HEK293 (cell line): ENCODE measurements around the gene ARHGAP6.
A peak's percentile ranks its signal among the peaks of the same experiment; 100 is the strongest.

Experiments
- CTCF ChIA-PET: fragments of 350-600 bp; formaldehyde crosslinking; extraction: SDS; loops from one replicate; lab custom pipeline; 2021; ENCODE audit warnings: antibody characterized with exemption; lab: Yijun Ruan, JAX
- POLR2A ChIA-PET: fragments of 300-600 bp; formaldehyde crosslinking; extraction: SDS; loops from one replicate; lab custom pipeline; 2020; ENCODE audit warnings: antibody characterized with exemption, inconsistent platforms; lab: Yijun Ruan, JAX
- H3K27ac ChIP-seq: fragments of 200-500 bp; sonication (Bioruptor generic); 2 replicates; pipeline ENCODE4 v1.5.1; 2014; ENCODE audit warnings: low read depth, low read length, control low read depth, inconsistent platforms; ENCODE audit errors: extremely low read depth
- H3K36me3 ChIP-seq, 2 experiments: fragments of 200-500 bp in 1 of 2; sonication (Bioruptor generic) in 1 of 2; 1 replicate in 1 of 2; 2 replicates in 1 of 2; pipeline ENCODE4 v1.5.1; 2014 to 2017; ENCODE audit warnings: inconsistent platforms in 2 of 2, low read length in 2 of 2; ENCODE audit not compliant: control insufficient read depth in 2 of 2, insufficient read depth in 1 of 2
- H3K4me1 ChIP-seq: fragments of 200-500 bp; sonication (Bioruptor generic); 2 replicates; pipeline ENCODE4 v1.5.1; 2014; ENCODE audit warnings: mild to moderate bottlenecking, low read length, inconsistent platforms; ENCODE audit not compliant: control insufficient read depth, insufficient read depth
- H3K4me3 ChIP-seq: 2 replicates; pipeline ENCODE4 v1.5.1; 2011; ENCODE audit warnings: low read depth, mild to moderate bottlenecking, control low read depth, low read length, moderate library complexity
- H3K9me3 ChIP-seq: fragments of 200-500 bp; sonication (Bioruptor generic); 2 replicates; pipeline ENCODE4 v1.5.1; 2014; ENCODE audit warnings: low read depth, low read length, inconsistent platforms; ENCODE audit not compliant: control insufficient read depth, insufficient read depth
- GLIS1 ChIP-seq: fragments of 450-650 bp; formaldehyde crosslinking; IDR thresholded peaks from 2 replicates; pipeline ENCODE4 v1.5.1; 2016; ENCODE audit warnings: missing biosample characterization, missing genetic modification characterization
- HOXA7 ChIP-seq: sonication (generic); formaldehyde crosslinking; IDR thresholded peaks from 2 replicates; pipeline ENCODE4 v1.8.1; 2022; ENCODE audit warnings: missing genetic modification reagents, borderline replicate concordance
- IKZF3 ChIP-seq: fragments of 450-650 bp; IDR thresholded peaks from 2 replicates; pipeline ENCODE4 v1.5.0; 2018; ENCODE audit warnings: missing biosample characterization, mild to moderate bottlenecking, missing genetic modification characterization, moderate library complexity
- KLF10 ChIP-seq: fragments of 450-650 bp; IDR thresholded peaks from 2 replicates; pipeline ENCODE4 v1.5.1; 2018; ENCODE audit warnings: missing biosample characterization, mild to moderate bottlenecking, missing genetic modification characterization
- KLF8 ChIP-seq: fragments of 450-650 bp; formaldehyde crosslinking; IDR thresholded peaks from 2 replicates; pipeline ENCODE4 v1.5.1; 2016; ENCODE audit warnings: missing biosample characterization, missing genetic modification characterization
- SCRT1 ChIP-seq: fragments of 450-650 bp; formaldehyde crosslinking; IDR thresholded peaks from 2 replicates; pipeline ENCODE4 v1.5.1; 2016; ENCODE audit warnings: missing biosample characterization, missing genetic modification characterization, borderline replicate concordance
- SP3 ChIP-seq: fragments of 450-650 bp; formaldehyde crosslinking; IDR thresholded peaks from 2 replicates; pipeline ENCODE4 v1.5.1; 2016; ENCODE audit warnings: missing biosample characterization, missing genetic modification characterization
- SP7 ChIP-seq: fragments of 450-650 bp; formaldehyde crosslinking; IDR thresholded peaks from 2 replicates; pipeline ENCODE4 v1.5.1; 2016; ENCODE audit warnings: missing biosample characterization, missing genetic modification characterization
- TRIM28 ChIP-seq: IDR thresholded peaks from 2 replicates; pipeline ENCODE4 v1.6.1; 2011; ENCODE audit warnings: low read length, control low read depth, borderline replicate concordance
- ZBTB7A ChIP-seq: fragments of 450-650 bp; formaldehyde crosslinking; IDR thresholded peaks from 2 replicates; pipeline ENCODE4 v1.5.1; 2016; ENCODE audit warnings: low read depth, missing biosample characterization, missing genetic modification characterization
- ZFP3 ChIP-seq: fragments of 450-650 bp; formaldehyde crosslinking; IDR thresholded peaks from 2 replicates; pipeline ENCODE4 v1.5.1; 2016; ENCODE audit warnings: low read depth, missing biosample characterization, missing genetic modification characterization
- ZNF132 ChIP-seq: fragments of 450-650 bp; formaldehyde crosslinking; IDR thresholded peaks from 2 replicates; pipeline ENCODE4 v1.5.1; 2017; ENCODE audit warnings: missing biosample characterization, missing genetic modification characterization, borderline replicate concordance
- ZNF174 ChIP-seq: fragments of 450-650 bp; formaldehyde crosslinking; IDR thresholded peaks from 2 replicates; pipeline ENCODE4 v1.5.0; 2017; ENCODE audit warnings: missing biosample characterization, mild to moderate bottlenecking, missing genetic modification characterization
- ZNF23 ChIP-seq: fragments of 450-650 bp; formaldehyde crosslinking; IDR thresholded peaks from 2 replicates; pipeline ENCODE4 v1.5.1; 2016; ENCODE audit warnings: missing biosample characterization, missing genetic modification characterization, borderline replicate concordance
- ZNF292 ChIP-seq: fragments of 450-650 bp; formaldehyde crosslinking; IDR thresholded peaks from 2 replicates; pipeline ENCODE4 v1.5.1; 2016; ENCODE audit warnings: low read depth, missing biosample characterization, missing genetic modification characterization, borderline replicate concordance
- ZNF335 ChIP-seq: fragments of 450-650 bp; formaldehyde crosslinking; conservative IDR thresholded peaks from 2 replicates; pipeline ENCODE4 v1.5.1; 2016; ENCODE audit warnings: missing biosample characterization, missing genetic modification characterization
- ZNF433 ChIP-seq: fragments of 450-650 bp; formaldehyde crosslinking; IDR thresholded peaks from 2 replicates; pipeline ENCODE4 v1.5.1; 2016; ENCODE audit warnings: missing biosample characterization, missing genetic modification characterization, low read depth
- ZNF514 ChIP-seq: fragments of 450-650 bp; formaldehyde crosslinking; IDR thresholded peaks from 2 replicates; pipeline ENCODE4 v1.5.1; 2016; ENCODE audit warnings: missing biosample characterization, missing genetic modification characterization
- ZNF529 ChIP-seq: fragments of 450-650 bp; formaldehyde crosslinking; IDR thresholded peaks from 2 replicates; pipeline ENCODE4 v1.5.1; 2017; ENCODE audit warnings: missing genetic modification characterization, missing biosample characterization; ENCODE audit not compliant: insufficient replicate concordance
- ZNF555 ChIP-seq: fragments of 450-650 bp; formaldehyde crosslinking; conservative IDR thresholded peaks from 2 replicates; pipeline ENCODE4 v1.5.1; 2017; ENCODE audit warnings: missing biosample characterization, mild to moderate bottlenecking, missing genetic modification characterization, inconsistent platforms
- ZNF792 ChIP-seq: fragments of 450-650 bp; formaldehyde crosslinking; IDR thresholded peaks from 2 replicates; pipeline ENCODE4 v1.5.1; 2016; ENCODE audit warnings: missing biosample characterization, missing genetic modification characterization
- TF ChIP-seq, protein P1 (sequence below): fragments of 450-650 bp; formaldehyde crosslinking; IDR thresholded peaks from 2 replicates; pipeline ENCODE4 v1.5.1; 2016; ENCODE audit warnings: missing biosample characterization, missing genetic modification characterization
- TF ChIP-seq, protein P2 (sequence below): fragments of 450-650 bp; formaldehyde crosslinking; IDR thresholded peaks from 2 replicates; pipeline ENCODE4 v1.5.1; 2017; ENCODE audit warnings: missing biosample characterization, missing genetic modification characterization
- TF ChIP-seq, protein P3 (sequence below): fragments of 450-650 bp; formaldehyde crosslinking; IDR thresholded peaks from 2 replicates; pipeline ENCODE4 v1.5.1; 2016; ENCODE audit warnings: missing biosample characterization, missing genetic modification characterization

Gene ARHGAP6

DNA sequence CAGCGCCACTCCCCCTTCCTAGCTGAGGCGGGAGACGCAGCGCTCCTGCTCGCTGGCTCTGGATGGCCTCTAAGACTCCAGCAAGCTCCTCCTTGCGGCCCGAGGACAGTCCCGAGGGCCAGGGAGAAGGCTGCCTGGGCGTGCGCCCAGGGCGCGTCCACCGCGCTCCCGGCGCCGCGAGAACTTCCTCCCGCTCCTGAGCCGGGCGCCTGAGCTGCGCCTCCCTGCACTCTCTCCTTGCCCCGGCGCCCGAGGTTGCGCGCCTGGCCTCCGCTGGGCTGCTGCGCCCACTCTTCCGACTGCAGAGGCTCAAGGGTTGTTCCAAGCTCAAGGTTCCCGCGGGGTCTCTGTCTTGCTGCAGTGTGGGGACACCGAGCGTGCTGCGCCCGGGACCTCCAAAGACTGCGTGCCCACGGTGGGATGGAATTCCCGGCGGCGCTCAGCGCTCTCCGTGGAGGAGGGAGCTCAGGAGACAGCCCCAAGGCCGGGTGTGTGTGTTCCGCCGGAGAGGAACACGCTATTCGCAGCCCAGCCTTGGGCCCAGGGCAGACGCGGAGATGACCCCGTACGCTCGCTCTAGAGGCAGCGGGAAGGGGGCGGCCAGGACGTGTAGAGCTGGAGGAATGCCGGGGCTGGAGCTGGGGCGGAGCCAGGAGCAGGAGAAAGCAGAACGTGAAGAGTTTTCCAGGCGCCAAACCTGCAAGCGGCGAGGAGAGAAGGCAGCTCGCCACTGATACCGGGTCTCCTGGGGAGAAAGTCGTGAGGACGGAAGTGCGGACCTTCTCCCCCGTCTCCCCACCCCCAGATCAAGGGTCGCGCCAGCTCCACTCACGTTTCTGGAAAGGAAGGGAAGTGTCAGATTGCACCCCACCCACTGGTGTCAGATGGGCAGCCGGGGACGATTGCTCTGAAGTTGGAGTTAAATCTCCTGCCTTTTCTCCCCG lies at the start of gene ARHGAP6 (continued):
- no peak for TF ChIP-seq ZNF529 (tag by site-specific recombination)
- TF ChIP-seq ZNF514 (tag by site-specific recombination) = no peak
- no peak for TF ChIP-seq SP7 (tag by site-specific recombination)
- TF ChIP-seq ZNF335 (tag by site-specific recombination) = peak; percentile 43
- no peak for TF ChIP-seq SP3 (tag by site-specific recombination)
- TF ChIP-seq ZNF174 (tag by site-specific recombination) = no peak
- no peak for TF ChIP-seq HOXA7
- no peak for TF ChIP-seq SCRT1
- TF ChIP-seq ZBTB7A (tag by site-specific recombination) = no peak
- TF ChIP-seq GLIS1 (tag by site-specific recombination) = no peak; the same call in 1 of the 2 replicates
- TF ChIP-seq, protein P1, sequence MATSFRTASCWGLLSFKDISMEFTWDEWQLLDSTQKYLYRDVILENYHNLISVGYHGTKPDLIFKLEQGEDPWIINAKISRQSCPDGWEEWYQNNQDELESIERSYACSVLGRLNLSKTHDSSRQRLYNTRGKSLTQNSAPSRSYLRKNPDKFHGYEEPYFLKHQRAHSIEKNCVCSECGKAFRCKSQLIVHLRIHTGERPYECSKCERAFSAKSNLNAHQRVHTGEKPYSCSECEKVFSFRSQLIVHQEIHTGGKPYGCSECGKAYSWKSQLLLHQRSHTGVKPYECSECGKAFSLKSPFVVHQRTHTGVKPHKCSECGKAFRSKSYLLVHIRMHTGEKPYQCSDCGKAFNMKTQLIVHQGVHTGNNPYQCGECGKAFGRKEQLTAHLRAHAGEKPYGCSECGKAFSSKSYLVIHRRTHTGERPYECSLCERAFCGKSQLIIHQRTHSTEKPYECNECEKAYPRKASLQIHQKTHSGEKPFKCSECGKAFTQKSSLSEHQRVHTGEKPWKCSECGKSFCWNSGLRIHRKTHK (tag by site-specific recombination) = no peak
- TF ChIP-seq KLF10 = no peak
- TF ChIP-seq ZFP3 (tag by site-specific recombination) = no peak
- TF ChIP-seq, protein P2, sequence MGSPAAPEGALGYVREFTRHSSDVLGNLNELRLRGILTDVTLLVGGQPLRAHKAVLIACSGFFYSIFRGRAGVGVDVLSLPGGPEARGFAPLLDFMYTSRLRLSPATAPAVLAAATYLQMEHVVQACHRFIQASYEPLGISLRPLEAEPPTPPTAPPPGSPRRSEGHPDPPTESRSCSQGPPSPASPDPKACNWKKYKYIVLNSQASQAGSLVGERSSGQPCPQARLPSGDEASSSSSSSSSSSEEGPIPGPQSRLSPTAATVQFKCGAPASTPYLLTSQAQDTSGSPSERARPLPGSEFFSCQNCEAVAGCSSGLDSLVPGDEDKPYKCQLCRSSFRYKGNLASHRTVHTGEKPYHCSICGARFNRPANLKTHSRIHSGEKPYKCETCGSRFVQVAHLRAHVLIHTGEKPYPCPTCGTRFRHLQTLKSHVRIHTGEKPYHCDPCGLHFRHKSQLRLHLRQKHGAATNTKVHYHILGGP (tag by site-specific recombination) = no peak
- no peak for TF ChIP-seq IKZF3 (tag by site-specific recombination)
- TF ChIP-seq ZNF792 = no peak

DNA sequence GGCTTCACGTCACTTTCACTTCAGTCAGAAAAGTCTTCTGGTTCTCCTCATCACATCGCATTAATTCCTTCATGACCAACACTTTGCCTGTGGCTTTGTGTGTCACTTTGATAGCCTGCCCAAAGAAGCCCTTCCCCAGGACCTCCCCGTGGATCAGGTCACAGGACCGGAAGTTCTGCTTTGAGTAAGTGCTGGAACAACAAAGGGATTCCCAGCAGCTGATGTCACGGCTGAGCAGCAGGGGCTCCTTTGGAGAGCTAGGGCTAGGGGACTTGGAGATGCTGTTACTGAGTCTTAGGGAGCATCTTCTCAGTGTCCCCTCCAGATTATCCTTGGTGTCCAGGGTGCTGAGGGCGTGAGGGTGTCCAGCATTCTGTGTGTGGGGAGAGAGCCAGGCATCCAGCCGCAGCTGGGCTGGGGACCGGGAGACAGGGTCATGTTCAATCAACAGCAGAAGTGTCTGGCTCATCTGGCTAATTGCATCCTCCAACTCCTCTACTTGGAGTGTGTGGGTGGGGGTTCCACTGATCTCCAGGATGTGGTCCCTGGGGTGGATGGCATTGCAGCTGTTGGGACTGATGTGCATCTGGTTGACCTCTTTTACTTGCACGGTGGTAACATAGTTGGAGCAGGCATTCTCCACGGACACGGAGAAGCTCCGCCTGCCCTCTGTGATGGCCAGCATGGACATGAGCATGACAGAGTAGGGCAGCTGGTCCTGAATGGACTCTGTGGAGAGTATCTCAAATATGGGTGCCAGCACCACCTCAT lies 39.2 kb upstream of the ARHGAP6 start:
- POLR2A ChIA-PET = no interaction called here
- TF ChIP-seq TRIM28 = no peak
- no peak for TF ChIP-seq ZNF433 (tag by site-specific recombination)
- no peak for TF ChIP-seq ZNF23 (tag by site-specific recombination)
- no peak for TF ChIP-seq ZNF132 (tag by site-specific recombination)
- no peak for TF ChIP-seq ZNF292
- TF ChIP-seq KLF8 = no peak
- TF ChIP-seq, protein P3, sequence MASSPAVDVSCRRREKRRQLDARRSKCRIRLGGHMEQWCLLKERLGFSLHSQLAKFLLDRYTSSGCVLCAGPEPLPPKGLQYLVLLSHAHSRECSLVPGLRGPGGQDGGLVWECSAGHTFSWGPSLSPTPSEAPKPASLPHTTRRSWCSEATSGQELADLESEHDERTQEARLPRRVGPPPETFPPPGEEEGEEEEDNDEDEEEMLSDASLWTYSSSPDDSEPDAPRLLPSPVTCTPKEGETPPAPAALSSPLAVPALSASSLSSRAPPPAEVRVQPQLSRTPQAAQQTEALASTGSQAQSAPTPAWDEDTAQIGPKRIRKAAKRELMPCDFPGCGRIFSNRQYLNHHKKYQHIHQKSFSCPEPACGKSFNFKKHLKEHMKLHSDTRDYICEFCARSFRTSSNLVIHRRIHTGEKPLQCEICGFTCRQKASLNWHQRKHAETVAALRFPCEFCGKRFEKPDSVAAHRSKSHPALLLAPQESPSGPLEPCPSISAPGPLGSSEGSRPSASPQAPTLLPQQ (tag by site-specific recombination) = no peak
- no peak for TF ChIP-seq ZNF555 (tag by site-specific recombination)
- TF ChIP-seq, all 188 proteins: peak for 0

More for the DNA sequence above, 39.2 kb upstream of the ARHGAP6 start:
- no peak overlapping the region for H3K4me3 ChIP-seq
- H3K4me1 ChIP-seq = no peaks in the 10 kb centered on the region
- H3K36me3 ChIP-seq = no peaks in the 10 kb centered on the region
- no peaks in the 10 kb centered on the region for H3K9me3 ChIP-seq
- H3K27ac ChIP-seq = no peak overlapping the region
- CTCF ChIA-PET = no interaction called here
